Activated naive CD4-positive, alpha-beta T cell treated with anti-CD3 and anti-CD28 coated beads, Interleukin-2, amount 10 ng/mL, durations not matched to agents 7 days and 5 days (primary cell): Measurements from ENCODE around the gene RNF149.
"Not testable (repeated sequence)": the region's sequence is repeated elsewhere in the genome, so short reads cannot be mapped to it uniquely, and the experiment has no call there.

ENCODE experiments used
- CTCF ChIA-PET: fragments of 350-600 bp; sonication (Branson Sonifier 250); formaldehyde crosslinking; loops from one replicate; lab custom pipeline; 2021; ENCODE audit warnings: antibody characterized with exemption; lab: Charles Lee
- DNase-seq: peaks from one replicate; pipeline ENCODE4 v3.0.0-alpha.2; 2020
- H3K27ac Mint-ChIP-seq: one replicate; pipeline ENCODE4 v1.8.0; 2021; ENCODE audit warnings: mild to moderate bottlenecking, moderate library complexity, mixed read lengths
- H3K27me3 Mint-ChIP-seq: one replicate; pipeline ENCODE4 v1.8.0; 2021; ENCODE audit warnings: mild to moderate bottlenecking, mixed read lengths
- H3K36me3 Mint-ChIP-seq: one replicate; pipeline ENCODE4 v1.8.0; 2021; ENCODE audit warnings: mixed read lengths
- H3K4me1 Mint-ChIP-seq: one replicate; pipeline ENCODE4 v1.8.0; 2021; ENCODE audit warnings: mixed read lengths
- H3K4me3 Mint-ChIP-seq: one replicate; pipeline ENCODE4 v1.8.0; 2021; ENCODE audit warnings: mild to moderate bottlenecking, moderate library complexity, mixed read lengths
- H3K9me3 Mint-ChIP-seq: one replicate; pipeline ENCODE4 v1.8.0; 2021; ENCODE audit warnings: mixed read lengths

The RNF149 gene

DNA sequence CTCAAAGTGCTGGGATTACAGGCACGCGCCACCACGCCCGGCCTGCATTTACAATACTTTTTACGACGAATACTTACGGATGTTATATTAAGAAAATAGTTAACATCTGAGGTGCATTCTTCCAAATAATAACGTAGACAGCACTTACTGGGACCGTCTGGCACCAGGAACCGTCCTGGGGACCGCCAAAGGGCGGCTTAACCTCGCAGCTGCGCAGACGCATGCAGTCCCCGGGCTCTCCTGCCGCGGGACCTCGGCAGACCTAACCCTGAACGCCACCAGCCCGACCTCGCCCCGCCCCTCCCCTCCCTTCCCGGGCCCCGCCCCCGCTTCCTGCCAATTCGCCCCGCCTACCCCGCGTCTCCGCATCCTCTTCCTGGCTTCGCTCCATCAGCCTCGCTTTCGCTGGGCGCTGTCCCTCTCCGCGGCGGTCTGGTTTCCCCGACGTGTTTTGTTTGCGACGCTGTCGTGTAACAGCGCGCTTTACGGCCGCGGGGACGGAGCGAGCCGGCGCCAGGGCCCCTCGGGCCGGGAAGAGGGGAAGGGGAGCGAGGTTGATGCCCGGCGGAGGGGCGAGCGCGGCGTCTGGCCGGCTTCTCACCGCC, 56.0 kb downstream of the RNF149 start, which contains the start of gene CNOT11:
Gene CNOT11, plus strand, starts transcription at position 479 of the 605 bp plus-strand sequence. Its CDS starts 79 bp downstream, at position 558.
- H3K27ac Mint-ChIP-seq: peak within 1 kb of the TSS; percentile 96
- H3K4me1 Mint-ChIP-seq: peaks cover 50% of the 10 kb centered on the region
- H3K27me3 Mint-ChIP-seq: no peaks in the 10 kb centered on the region
- CTCF ChIA-PET: interaction anchor here (1.0 to 3.2 kb wide), 5 partner anchors 8 to 110 kb away, joined by 3 to 13 read pairs (median 3); no protein-coding TSS in a partner anchor
- peak within 1 kb of the TSS; percentile 94 for H3K4me3 Mint-ChIP-seq
- H3K9me3 Mint-ChIP-seq: no peaks in the 10 kb centered on the region
- peak; percentile 99 for DNase-seq
- peaks cover 15% of the 10 kb centered on the region for H3K36me3 Mint-ChIP-seq

DNA sequence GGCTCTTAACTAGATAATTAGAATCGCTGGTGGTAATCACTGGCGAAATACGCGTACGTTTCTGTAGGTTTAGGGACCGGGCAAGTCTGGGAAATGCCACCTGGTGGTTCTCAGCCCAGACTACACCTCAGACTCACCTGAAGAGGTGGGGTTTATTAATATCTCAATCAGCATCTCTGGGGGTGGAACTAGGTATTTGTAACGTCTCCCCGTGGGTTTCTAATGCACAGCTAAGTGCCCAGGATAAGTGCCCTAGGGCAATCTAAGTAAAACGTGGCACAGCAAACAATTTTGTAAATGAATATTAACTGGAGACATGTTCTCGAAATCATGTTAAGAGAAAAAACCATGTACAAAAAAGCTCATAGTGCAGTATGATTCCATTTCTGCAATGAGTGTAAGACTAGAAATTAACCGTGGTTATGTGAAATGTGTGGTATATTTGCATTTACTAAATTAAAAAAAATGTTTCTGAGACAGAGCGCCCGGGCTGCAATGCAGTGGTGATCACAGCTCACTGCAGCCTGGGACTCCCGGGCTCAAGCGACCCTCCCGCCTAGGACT, 56.6 kb downstream of the RNF149 start:
- peak overlapping the region; percentile 96 for H3K27ac Mint-ChIP-seq
- H3K9me3 Mint-ChIP-seq: no peaks in the 10 kb centered on the region
- CTCF ChIA-PET: interaction anchor here (1.0 to 3.2 kb wide), 5 partner anchors 8 to 110 kb away, joined by 3 to 13 read pairs (median 3); no protein-coding TSS in a partner anchor
- no peaks in the 10 kb centered on the region for H3K27me3 Mint-ChIP-seq
- peaks cover 13% of the 10 kb centered on the region for H3K36me3 Mint-ChIP-seq
- H3K4me1 Mint-ChIP-seq: peaks cover 46% of the 10 kb centered on the region
- H3K4me3 Mint-ChIP-seq: peak overlapping the region; percentile 94
- peak; percentile 32 for DNase-seq

- H3K4me1 Mint-ChIP-seq: peaks cover 40% of the 10 kb centered on the region
- DNase-seq, H3K27me3 Mint-ChIP-seq, H3K27ac Mint-ChIP-seq, H3K9me3 Mint-ChIP-seq, H3K36me3 Mint-ChIP-seq: not testable (repeated sequence)
- CTCF ChIA-PET: interaction anchor here (1.0 to 3.2 kb wide), 4 partner anchors 9 to 30 kb away, joined by 3 to 13 read pairs (median 6); no protein-coding TSS in a partner anchor
- peak overlapping the region; percentile 29 for H3K4me3 Mint-ChIP-seq
Observed at GRCh38 chr2:101251246-101251781, 57.2 kb downstream of the RNF149 start.

GRCh38 chr2:101249826-101250225, 58.7 kb downstream of the RNF149 start:
- Mint-ChIP-seq H3K9me3 (no peaks in the 10 kb centered on the region), H3K36me3 (no peaks in the 10 kb centered on the region), H3K4me3 (no peak overlapping the region), H3K4me1 (peaks cover 27% of the 10 kb centered on the region), H3K27ac (no peak overlapping the region), H3K27me3 (no peaks in the 10 kb centered on the region)
- CTCF ChIA-PET: interaction anchor here (2.5 kb wide), 1 partner anchor 9 kb away, joined by 9 read pairs; no protein-coding TSS in a partner anchor
- DNase-seq: no peak

GRCh38 chr2:101248756-101249155, 59.7 kb downstream of the RNF149 start:
- not testable (repeated sequence) for H3K27ac Mint-ChIP-seq, H3K9me3 Mint-ChIP-seq, DNase-seq, H3K27me3 Mint-ChIP-seq, H3K4me3 Mint-ChIP-seq, H3K36me3 Mint-ChIP-seq
- CTCF ChIA-PET: interaction anchor here (2.5 kb wide), 1 partner anchor 8 kb away, joined by 9 read pairs; no protein-coding TSS in a partner anchor
- H3K4me1 Mint-ChIP-seq: peaks cover 16% of the 10 kb centered on the region

DNA sequence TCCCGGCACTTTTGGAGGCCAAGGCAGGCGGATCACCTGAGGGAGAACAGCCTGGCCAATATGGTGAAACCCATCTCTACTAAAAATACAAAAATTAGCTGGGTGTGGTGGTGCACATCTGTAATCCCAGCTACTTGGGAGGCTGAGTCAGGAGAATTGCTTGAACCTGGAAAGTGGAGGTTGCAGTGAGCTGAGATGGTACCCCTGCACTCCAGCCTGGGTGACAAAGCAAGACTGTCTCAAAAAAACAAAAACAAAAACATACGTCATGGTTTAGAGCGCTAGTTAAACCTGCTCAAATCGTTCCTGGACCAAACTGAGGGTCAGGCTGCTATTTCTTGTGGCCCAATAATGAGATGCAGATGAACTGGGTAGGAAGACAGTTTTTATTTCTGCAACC, 63.0 kb downstream of the RNF149 start:
- H3K27me3 Mint-ChIP-seq, CTCF ChIA-PET, H3K36me3 Mint-ChIP-seq, H3K9me3 Mint-ChIP-seq, H3K4me3 Mint-ChIP-seq, DNase-seq, H3K4me1 Mint-ChIP-seq, H3K27ac Mint-ChIP-seq: not testable (repeated sequence)

- not testable (repeated sequence) for H3K27me3 Mint-ChIP-seq, H3K27ac Mint-ChIP-seq, H3K9me3 Mint-ChIP-seq, H3K4me1 Mint-ChIP-seq, H3K36me3 Mint-ChIP-seq, H3K4me3 Mint-ChIP-seq, DNase-seq
- CTCF ChIA-PET: interaction anchor here (0.7 kb wide), 1 partner anchor 761 kb away, joined by 3 read pairs; no protein-coding TSS in a partner anchor
Observed at GRCh38 chr2:101244899-101245298, 63.6 kb downstream of the RNF149 start.

DNA sequence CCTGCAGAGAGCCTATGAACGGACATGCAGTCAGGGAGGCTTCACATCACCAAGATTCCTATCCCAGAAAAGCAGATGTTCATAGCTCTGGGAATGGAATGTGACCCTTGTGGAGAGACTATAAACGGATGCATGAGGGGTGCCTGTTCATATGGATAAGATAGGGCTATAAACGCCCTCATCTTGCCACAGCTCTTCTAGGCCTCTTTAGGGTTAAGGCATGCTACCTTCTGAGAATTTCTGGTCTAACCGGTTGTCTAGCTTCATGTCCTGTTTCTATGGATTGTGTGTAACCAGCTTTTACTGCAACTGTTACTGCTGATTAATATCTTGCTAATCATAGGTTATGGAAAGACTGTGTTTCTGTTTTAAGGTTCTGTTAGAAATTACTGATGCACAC, 64.1 kb downstream of the RNF149 start:
- not testable (repeated sequence) for H3K9me3 Mint-ChIP-seq, H3K4me3 Mint-ChIP-seq, H3K27ac Mint-ChIP-seq, DNase-seq, H3K4me1 Mint-ChIP-seq, H3K27me3 Mint-ChIP-seq, H3K36me3 Mint-ChIP-seq
- CTCF ChIA-PET: interaction anchor here (0.7 kb wide), 1 partner anchor 762 kb away, joined by 3 read pairs; no protein-coding TSS in a partner anchor

GRCh38 chr2:101241158-101241557, 67.3 kb downstream of the RNF149 start:
- CTCF ChIA-PET: interaction anchor here (1.0 to 2.6 kb wide), 5 partner anchors 9 to 205 kb away, joined by 3 to 13 read pairs (median 5); partner anchors contain the start of gene CNOT11
- DNase-seq: no peak
- H3K9me3 Mint-ChIP-seq: peaks cover under 1% of the 10 kb centered on the region
- H3K27me3 Mint-ChIP-seq: peaks cover 4% of the 10 kb centered on the region
- no peaks in the 10 kb centered on the region for H3K36me3 Mint-ChIP-seq
- no peak overlapping the region for H3K27ac Mint-ChIP-seq
- H3K4me1 Mint-ChIP-seq: peaks cover 10% of the 10 kb centered on the region
- H3K4me3 Mint-ChIP-seq: no peak overlapping the region

DNA sequence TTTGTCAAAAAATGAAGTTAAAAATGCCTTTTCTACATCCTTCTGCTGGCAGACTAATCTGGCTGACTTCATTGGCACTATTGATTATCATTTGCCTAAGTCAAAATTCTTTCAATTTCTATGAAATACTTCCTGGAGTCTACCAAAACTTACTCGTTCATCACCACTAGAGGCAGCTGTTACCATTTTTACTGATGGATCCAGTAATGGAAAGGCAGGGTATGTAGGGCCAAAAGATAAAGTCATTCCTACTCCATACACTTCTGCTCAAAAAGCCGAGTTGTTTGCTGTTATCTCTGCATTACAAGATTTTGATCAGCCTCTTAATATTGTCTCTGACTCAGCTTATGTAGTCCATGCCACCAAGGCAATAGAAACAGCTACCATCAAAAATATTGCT, 67.8 kb downstream of the RNF149 start:
- not testable (repeated sequence) for H3K27ac Mint-ChIP-seq, H3K9me3 Mint-ChIP-seq, DNase-seq, H3K4me1 Mint-ChIP-seq, H3K27me3 Mint-ChIP-seq, H3K4me3 Mint-ChIP-seq, H3K36me3 Mint-ChIP-seq
- CTCF ChIA-PET: interaction anchor here (1.0 to 2.6 kb wide), 5 partner anchors 9 to 204 kb away, joined by 3 to 13 read pairs (median 5); partner anchors contain the start of gene CNOT11

DNA sequence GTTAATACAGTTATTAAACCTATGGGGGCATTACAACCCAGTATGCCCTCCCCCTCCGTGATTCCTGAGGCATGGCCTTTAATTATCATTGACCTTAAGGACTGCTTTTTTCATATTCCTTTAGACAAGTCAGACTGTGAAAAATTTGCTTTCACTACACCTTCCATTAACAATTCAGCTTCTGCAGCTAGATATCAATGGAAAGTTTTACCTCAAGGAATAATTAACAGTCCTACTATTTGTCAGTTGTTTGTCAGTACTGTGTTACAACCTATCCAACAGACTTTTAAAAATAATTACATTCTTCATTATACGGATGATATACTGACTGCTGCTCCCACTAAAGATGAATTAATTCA, 68.8 kb downstream of the RNF149 start:
- not testable (repeated sequence) for H3K36me3 Mint-ChIP-seq, H3K9me3 Mint-ChIP-seq, H3K4me3 Mint-ChIP-seq, DNase-seq, H3K27ac Mint-ChIP-seq, H3K27me3 Mint-ChIP-seq, H3K4me1 Mint-ChIP-seq
- CTCF ChIA-PET: interaction anchor here (0.9 to 2.6 kb wide), 3 partner anchors 10 to 172 kb away, joined by 3 to 13 read pairs (median 9); partner anchors contain the start of gene CNOT11

DNA sequence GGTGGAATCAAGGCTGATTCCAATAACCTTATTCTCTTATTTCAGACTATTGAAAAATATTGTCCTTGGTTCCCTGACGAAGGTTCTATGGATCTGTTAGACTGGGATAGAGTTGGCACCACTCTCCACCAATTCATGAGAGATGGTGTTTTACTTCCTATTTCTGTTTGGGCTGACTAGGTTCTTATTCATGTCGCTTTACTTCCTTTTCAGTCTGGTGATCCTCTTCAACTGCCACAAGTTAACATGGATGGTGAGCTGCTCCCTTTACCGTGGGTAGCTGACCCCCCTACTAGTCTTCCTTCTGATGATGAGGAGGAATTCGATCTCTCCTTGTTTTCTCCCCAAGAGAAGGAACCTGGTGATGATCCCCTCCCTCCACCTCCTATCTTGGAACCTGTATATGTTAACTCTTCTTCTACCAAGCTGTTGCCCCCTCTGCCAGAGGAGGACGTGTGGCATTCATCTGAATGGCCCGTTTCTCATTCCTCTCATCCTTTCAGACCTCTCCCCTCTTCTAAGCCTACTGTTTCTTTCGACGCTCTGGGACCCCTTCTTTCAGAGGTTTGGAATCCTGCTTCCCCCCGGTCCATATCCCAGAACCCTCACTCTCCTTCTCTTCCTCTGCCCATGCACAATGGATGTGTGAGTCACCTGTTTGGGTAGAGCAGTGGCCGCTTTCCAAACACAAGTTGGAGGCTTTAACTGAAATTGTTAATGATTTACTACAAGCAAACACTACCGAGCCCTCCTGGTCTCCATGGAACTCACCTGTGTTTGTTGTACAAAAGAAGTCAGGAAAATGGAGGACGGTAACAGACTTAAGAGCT, 69.4 kb downstream of the RNF149 start:
- no peak overlapping the region for H3K27ac Mint-ChIP-seq
- CTCF ChIA-PET: interaction anchor here (0.9 to 2.6 kb wide), 3 partner anchors 11 to 172 kb away, joined by 3 to 13 read pairs (median 9); partner anchors contain the start of gene CNOT11
- H3K27me3 Mint-ChIP-seq: peaks cover 4% of the 10 kb centered on the region
- H3K4me1 Mint-ChIP-seq: peaks cover 10% of the 10 kb centered on the region
- H3K9me3 Mint-ChIP-seq: peaks cover 5% of the 10 kb centered on the region
- H3K36me3 Mint-ChIP-seq: no peaks in the 10 kb centered on the region
- no peak overlapping the region for H3K4me3 Mint-ChIP-seq
- no peak for DNase-seq

DNA sequence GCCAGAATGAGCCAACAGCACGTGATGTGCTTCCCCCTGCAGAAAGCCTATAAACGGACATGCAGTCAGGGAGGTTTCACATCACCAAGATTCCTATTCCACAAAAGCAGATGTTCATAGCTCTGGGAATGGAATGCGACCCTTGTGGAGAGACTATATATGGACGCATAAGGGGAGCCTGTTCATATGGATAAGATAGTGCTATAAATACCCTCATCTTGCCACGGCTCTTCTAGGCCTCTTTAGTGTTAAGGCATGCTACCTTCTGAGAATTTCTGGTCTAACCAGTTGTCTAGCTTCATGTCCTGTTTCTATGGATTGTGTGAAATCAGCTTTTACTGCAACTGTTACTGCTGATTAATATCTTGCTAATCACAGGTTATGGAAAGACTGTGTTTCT, 70.6 kb downstream of the RNF149 start:
- CTCF ChIA-PET, H3K27me3 Mint-ChIP-seq, H3K36me3 Mint-ChIP-seq, H3K4me1 Mint-ChIP-seq, DNase-seq, H3K27ac Mint-ChIP-seq, H3K4me3 Mint-ChIP-seq, H3K9me3 Mint-ChIP-seq: not testable (repeated sequence)

GRCh38 chr2:101235956-101236355, 72.5 kb downstream of the RNF149 start:
- CTCF ChIA-PET, H3K9me3 Mint-ChIP-seq, H3K4me1 Mint-ChIP-seq, H3K27me3 Mint-ChIP-seq, H3K27ac Mint-ChIP-seq, H3K4me3 Mint-ChIP-seq, H3K36me3 Mint-ChIP-seq, DNase-seq: not testable (repeated sequence)
